ENCODE measurements around the gene LRP1B.

DNA sequence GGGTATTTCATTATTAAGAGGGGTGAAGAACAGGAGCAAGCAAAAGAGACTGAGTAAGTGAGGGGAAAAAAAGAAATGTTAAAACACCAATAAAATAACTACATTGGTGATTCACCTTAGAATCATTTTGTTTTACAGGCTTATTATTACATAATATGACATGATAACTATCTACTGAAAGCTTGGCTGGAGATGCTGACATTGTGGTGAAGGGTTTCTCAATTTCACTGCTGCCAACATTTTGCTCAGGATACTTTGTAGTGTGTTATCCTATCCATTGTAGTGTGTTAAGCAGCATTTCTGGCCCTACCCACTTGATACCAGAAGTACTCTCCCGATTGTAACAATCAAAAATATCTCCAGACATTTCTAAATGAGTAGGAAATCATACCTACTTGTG is 1786.0 kb downstream of the LRP1B start:
- TF ChIP-seq, protein P1, sequence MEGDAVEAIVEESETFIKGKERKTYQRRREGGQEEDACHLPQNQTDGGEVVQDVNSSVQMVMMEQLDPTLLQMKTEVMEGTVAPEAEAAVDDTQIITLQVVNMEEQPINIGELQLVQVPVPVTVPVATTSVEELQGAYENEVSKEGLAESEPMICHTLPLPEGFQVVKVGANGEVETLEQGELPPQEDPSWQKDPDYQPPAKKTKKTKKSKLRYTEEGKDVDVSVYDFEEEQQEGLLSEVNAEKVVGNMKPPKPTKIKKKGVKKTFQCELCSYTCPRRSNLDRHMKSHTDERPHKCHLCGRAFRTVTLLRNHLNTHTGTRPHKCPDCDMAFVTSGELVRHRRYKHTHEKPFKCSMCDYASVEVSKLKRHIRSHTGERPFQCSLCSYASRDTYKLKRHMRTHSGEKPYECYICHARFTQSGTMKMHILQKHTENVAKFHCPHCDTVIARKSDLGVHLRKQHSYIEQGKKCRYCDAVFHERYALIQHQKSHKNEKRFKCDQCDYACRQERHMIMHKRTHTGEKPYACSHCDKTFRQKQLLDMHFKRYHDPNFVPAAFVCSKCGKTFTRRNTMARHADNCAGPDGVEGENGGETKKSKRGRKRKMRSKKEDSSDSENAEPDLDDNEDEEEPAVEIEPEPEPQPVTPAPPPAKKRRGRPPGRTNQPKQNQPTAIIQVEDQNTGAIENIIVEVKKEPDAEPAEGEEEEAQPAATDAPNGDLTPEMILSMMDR (IDR thresholded peaks at IDR 0.05; ENCODE audit: low read length), result no peak
- no peak for TF ChIP-seq EZH2 (IDR thresholded peaks at IDR 0.05; ENCODE audit: borderline replicate concordance, low read length)
